Measurements from ENCODE around the gene MUC22. TPM values are rescaled to one million over a fixed set of nuclear protein-coding genes. Genes with fewer than 3 reads are reported as not detected.
"Not testable (repeated sequence)": the region's sequence is repeated elsewhere in the genome, so short reads cannot be mapped to it uniquely, and the experiment has no call there.

Gene MUC22
- total RNA-seq, 6 experiments from 2014 or later: not detected

- Histone ChIP-seq H3K27ac (no peak overlapping the region), H3K4me3 (no peak overlapping the region), H3K4me1 (no peaks in the 10 kb centered on the region), H3K9me3 (no peaks in the 10 kb centered on the region), H3K36me3 (no peaks in the 10 kb centered on the region), H3K27me3 (no peaks in the 10 kb centered on the region)
- no peak for TF ChIP-seq POLR2A (IDR thresholded peaks at IDR 0.05)
- intact Hi-C loops (cut with DNase I): no loop called here
- ATAC-seq (no peak), DNase-seq (no peak)
- WGBS (ENCODE audit: insufficient coverage, low coverage, low lambda C conversion rate, missing lambda C conversion rate): 60% methylated on average over 2 of the region's 2 CpGs
These were observed 9.8 kb downstream of the MUC22 start for GRCh38 chr6:31020057-31020456.

DNA sequence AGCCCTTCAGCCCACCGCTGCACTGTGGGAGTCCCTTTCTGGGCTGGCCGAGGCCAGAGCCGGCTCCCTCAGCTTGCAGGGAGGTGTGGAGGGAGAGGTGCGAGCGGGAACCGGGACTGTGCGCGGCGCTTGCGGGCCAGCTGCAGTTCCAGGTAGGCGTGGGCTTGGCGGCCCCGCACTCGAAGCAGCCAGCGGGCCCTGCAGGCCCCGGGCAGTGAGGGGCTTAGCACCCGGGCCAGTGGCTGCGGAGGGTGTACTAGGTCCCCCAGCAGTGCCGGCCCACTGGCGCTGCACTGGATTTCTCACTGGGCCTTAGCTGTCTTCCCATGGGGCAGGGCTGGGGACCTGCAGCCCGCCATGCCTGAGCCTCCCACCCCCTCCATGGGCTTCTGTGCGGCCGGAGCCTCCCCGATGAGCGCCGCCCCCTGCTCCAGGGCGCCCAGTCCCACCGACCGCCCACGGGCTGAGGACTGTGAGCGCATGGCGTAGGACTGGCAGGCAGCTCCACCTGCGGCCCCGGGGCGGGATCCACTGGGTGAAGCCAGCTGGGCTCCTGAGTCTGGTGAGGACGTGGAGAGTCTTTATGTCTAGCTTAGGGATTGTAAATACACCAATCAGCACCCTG lies 10.5 kb downstream of the MUC22 start:
- ATAC-seq; H3K4me3 ChIP-seq; intact Hi-C loops (cut with DNase I); H3K27me3 ChIP-seq; H3K9me3 ChIP-seq; H3K36me3 ChIP-seq; DNase-seq; H3K4me1 ChIP-seq; H3K27ac ChIP-seq: not testable (repeated sequence)
- WGBS (ENCODE audit: insufficient coverage, low coverage, low lambda C conversion rate, missing lambda C conversion rate): 100% methylated on average over 1 of the region's 36 CpGs

DNA sequence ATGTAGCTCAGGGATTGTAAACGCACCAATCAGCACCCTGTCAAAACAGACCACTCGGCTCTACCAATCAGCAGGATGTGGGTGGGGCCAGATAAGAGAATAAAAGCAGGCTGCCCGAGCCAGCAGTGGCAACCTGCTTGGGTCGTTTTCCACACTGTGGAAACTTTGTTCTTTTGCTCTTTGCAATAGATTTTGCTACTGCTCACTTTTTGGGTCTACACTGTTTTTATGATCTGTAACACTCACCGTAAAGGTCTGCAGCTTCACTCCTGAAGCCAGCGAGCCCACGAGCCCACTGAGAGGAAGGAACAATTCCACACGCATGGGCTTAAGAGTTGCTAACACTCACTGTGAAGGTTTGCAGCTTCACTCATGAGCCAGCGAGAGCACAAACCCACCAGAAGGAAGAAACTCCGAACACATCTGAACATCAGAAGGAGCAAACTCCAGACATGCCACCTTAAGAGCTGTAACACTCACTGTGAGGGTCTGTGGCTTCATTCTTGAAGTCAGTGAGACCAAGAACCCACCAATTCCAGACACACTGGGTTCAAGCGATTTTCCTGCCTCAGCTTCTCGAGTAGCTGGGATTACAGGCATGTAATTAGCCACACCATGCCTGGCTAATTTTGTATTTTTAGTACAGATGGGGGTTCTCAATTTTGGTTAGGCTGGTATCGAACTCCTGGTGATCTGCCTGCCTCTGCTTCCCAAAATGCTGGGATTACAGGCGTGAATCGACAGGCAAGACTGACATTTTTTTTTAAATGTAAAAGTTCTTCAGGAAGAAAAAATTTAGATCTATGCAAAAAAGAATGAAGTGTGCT lies 11.6 kb downstream of the MUC22 start:
- H3K27ac ChIP-seq; intact Hi-C loops (cut with DNase I); H3K4me1 ChIP-seq; H3K9me3 ChIP-seq; ATAC-seq; H3K27me3 ChIP-seq; H3K4me3 ChIP-seq; H3K36me3 ChIP-seq; DNase-seq: not testable (repeated sequence)
- 67% methylated on average over 15 of the region's 15 CpGs for WGBS (ENCODE audit: insufficient coverage, low coverage, low lambda C conversion rate, missing lambda C conversion rate)

DNA sequence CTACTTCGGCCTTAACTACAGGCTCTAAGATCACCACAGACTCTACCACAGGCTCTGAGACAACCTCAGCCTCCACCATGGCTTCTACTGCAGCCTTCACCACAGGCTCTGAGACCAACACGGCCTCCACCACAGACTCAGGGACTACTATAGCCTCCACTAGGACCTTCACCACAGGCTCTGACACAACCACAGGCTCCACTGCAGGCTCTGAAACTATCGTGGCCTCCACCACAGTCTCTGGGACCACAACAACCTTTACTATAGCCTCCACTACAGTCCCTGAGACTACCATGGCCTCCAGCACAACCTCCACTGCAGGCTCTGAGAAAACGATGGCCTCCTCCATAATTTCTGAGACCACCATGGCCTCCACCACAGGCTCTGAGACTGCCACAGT lies 15.3 kb downstream of the MUC22 start:
- no peak for TF ChIP-seq POLR2A (IDR thresholded peaks at IDR 0.05)
- TF ChIP-seq, protein P1, sequence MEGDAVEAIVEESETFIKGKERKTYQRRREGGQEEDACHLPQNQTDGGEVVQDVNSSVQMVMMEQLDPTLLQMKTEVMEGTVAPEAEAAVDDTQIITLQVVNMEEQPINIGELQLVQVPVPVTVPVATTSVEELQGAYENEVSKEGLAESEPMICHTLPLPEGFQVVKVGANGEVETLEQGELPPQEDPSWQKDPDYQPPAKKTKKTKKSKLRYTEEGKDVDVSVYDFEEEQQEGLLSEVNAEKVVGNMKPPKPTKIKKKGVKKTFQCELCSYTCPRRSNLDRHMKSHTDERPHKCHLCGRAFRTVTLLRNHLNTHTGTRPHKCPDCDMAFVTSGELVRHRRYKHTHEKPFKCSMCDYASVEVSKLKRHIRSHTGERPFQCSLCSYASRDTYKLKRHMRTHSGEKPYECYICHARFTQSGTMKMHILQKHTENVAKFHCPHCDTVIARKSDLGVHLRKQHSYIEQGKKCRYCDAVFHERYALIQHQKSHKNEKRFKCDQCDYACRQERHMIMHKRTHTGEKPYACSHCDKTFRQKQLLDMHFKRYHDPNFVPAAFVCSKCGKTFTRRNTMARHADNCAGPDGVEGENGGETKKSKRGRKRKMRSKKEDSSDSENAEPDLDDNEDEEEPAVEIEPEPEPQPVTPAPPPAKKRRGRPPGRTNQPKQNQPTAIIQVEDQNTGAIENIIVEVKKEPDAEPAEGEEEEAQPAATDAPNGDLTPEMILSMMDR (IDR thresholded peaks at IDR 0.05): no peak
- Histone ChIP-seq H3K4me1 (no peaks in the 10 kb centered on the region), H3K27me3 (no peaks in the 10 kb centered on the region), H3K27ac (no peak overlapping the region), H3K9me3 (no peaks in the 10 kb centered on the region), H3K4me3 (no peak overlapping the region), H3K36me3 (no peaks in the 10 kb centered on the region)
- intact Hi-C loops (cut with DNase I): no loop called here
- ATAC-seq (no peak), DNase-seq (no peak)
- WGBS (ENCODE audit: insufficient coverage, low coverage, low lambda C conversion rate, missing lambda C conversion rate): 58% methylated on average over 3 of the region's 4 CpGs

DNA sequence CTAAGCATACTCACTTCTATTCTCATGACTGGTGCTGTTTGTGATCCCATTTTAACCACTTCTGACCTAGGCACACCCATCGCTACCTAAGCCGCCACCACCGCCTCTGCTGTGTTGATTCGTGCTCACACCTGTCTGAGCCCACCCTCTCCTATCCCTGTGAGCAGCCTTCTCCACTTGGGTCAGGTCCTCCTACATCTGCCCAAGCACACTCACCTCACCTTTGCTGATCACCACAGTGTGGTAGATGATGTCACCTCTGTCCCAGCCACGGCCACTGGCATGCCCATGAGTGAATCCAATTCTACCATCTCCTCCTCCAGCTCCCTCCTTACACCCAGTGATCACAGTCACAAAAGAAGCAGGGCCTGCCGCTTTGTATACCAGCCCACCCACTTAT lies 20.8 kb downstream of the MUC22 start:
- no peak for TF ChIP-seq POLR2A (IDR thresholded peaks at IDR 0.05)
- TF ChIP-seq, protein P1 (IDR thresholded peaks at IDR 0.05): no peak
- H3K4me3 ChIP-seq: no peak overlapping the region
- H3K9me3 ChIP-seq: no peaks in the 10 kb centered on the region
- no peak overlapping the region for H3K27ac ChIP-seq
- DNase-seq (no peak), ATAC-seq (no peak)
- no peaks in the 10 kb centered on the region for H3K4me1 ChIP-seq
- no peaks in the 10 kb centered on the region for H3K27me3 ChIP-seq
- H3K36me3 ChIP-seq: no peaks in the 10 kb centered on the region
- intact Hi-C loops (cut with DNase I): no loop called here
- WGBS (ENCODE audit: insufficient coverage, low coverage, low lambda C conversion rate, missing lambda C conversion rate): 77% methylated on average over 6 of the region's 6 CpGs

DNA sequence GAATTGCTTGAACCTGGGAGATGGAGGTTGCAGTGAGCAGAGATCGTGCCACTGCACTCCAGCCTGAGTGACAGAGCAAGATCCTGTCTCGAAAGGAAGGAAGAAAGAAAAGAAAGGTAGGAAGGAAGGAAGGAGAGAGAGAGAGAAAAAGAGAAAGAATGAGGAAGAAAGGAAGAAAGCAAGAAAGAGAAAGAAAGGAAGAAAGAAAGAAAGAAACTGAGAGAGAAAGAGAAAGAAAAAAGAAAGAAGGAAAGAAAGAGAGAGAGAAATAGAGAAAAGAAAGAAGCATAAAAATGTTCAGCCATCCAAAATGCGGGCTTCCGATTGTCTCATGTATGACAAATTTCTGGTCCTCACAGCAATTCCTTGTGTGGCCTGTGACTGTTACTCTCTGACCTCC lies 22.8 kb downstream of the MUC22 start:
- TF ChIP-seq POLR2A (IDR thresholded peaks at IDR 0.05): no peak
- TF ChIP-seq, protein P1 (IDR thresholded peaks at IDR 0.05): no peak
- 65% methylated on average over 4 of the region's 4 CpGs for WGBS (ENCODE audit: insufficient coverage, low coverage, low lambda C conversion rate, missing lambda C conversion rate)
- H3K4me1 ChIP-seq: no peaks in the 10 kb centered on the region
- no peaks in the 10 kb centered on the region for H3K36me3 ChIP-seq
- no peaks in the 10 kb centered on the region for H3K9me3 ChIP-seq
- no peak overlapping the region for H3K4me3 ChIP-seq
- no peak overlapping the region for H3K27ac ChIP-seq
- intact Hi-C loops (cut with DNase I): no loop called here
- no peak for DNase-seq
- no peaks in the 10 kb centered on the region for H3K27me3 ChIP-seq
- ATAC-seq: no peak
